Measurements from ENCODE around the gene BACE1-AS.

The BACE1-AS gene

GRCh38 chr11:117273550-117274289 is 17.4 kb upstream of the BACE1-AS start:
- Histone ChIP-seq H3K27me3 (ENCODE audit: insufficient read depth, low read length) (no peaks in the 10 kb centered on the region), H3K36me3 (ENCODE audit: insufficient read depth, low read length) (peaks cover 22% of the 10 kb centered on the region), H3K4me3 (ENCODE audit: low read length) (no peak overlapping the region), H3K9me3 (ENCODE audit: low read length) (peaks cover 7% of the 10 kb centered on the region), H3K4me1 (ENCODE audit: insufficient read depth, low read length) (no peaks in the 10 kb centered on the region), H2AFZ (ENCODE audit: low read depth, low read length) (no peak overlapping the region)

DNA sequence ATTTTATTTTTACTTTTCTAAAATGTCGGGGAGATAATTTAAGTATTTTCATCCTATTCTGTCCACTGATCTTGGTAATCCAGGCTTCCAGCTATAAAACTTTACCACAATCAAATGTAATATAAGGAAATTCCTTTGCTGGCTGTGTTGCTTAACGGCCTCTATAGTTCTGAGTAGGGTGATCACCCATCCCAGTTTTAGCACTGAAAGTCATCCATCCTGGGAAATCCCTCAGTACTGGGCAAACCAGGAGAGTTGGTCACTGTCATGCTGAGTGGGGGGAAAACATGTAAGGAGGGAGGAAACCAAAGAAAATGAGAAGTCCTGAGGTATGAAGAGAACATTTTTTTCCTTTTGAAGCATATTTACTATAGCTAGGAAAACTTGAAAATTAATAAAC is 12.8 kb upstream of the BACE1-AS start:
- Histone ChIP-seq H3K36me3 (ENCODE audit: insufficient read depth, low read length) (peaks cover 43% of the 10 kb centered on the region), H3K27me3 (ENCODE audit: insufficient read depth, low read length) (no peaks in the 10 kb centered on the region), H2AFZ (ENCODE audit: low read depth, low read length) (no peak overlapping the region), H3K9me3 (ENCODE audit: low read length) (no peaks in the 10 kb centered on the region), H3K4me3 (ENCODE audit: low read length) (no peak overlapping the region), H3K4me1 (ENCODE audit: insufficient read depth, low read length) (no peaks in the 10 kb centered on the region)

DNA sequence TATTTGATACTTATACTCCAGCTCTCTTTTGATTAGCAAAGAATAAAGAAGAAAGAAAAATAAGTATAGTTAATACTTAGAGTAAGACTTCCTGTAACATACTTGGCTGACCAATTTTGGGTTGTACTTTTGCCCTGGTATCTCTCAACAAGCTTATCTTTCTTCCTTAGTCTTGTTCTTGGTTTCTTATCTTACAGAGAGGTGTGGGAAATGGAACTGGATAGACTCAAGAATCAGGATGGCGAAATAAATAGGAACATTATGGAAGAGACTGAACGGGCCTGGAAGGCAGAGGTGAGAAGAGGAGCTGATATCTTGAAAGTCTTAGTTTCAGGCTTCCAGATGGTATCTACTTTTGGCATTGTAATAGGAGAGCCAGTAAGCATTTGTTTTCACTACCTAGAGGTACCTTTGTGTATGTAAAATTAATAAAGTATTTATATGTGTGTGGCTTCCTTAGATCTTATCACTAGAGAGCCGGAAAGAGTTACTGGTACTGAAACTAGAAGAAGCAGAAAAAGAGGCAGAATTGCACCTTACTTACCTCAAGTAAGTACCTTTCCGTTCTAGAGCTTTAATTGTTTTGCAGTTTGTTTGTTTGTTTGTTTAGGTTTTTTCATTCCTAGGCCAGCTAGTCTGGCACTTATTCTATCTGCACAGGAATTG is 11.3 kb upstream of the BACE1-AS start:
- Histone ChIP-seq H3K9me3 (ENCODE audit: low read length) (no peaks in the 10 kb centered on the region), H3K36me3 (ENCODE audit: insufficient read depth, low read length) (peaks cover 52% of the 10 kb centered on the region), H3K4me1 (ENCODE audit: insufficient read depth, low read length) (no peaks in the 10 kb centered on the region), H3K27me3 (ENCODE audit: insufficient read depth, low read length) (no peaks in the 10 kb centered on the region), H2AFZ (ENCODE audit: low read depth, low read length) (no peak overlapping the region), H3K4me3 (ENCODE audit: low read length) (no peak overlapping the region)

- Histone ChIP-seq H2AFZ (ENCODE audit: low read depth, low read length) (no peak overlapping the region), H3K36me3 (ENCODE audit: insufficient read depth, low read length) (peaks cover 62% of the 10 kb centered on the region)
Observed at GRCh38 chr11:117281159-117281558, 10.0 kb upstream of the BACE1-AS start.

DNA sequence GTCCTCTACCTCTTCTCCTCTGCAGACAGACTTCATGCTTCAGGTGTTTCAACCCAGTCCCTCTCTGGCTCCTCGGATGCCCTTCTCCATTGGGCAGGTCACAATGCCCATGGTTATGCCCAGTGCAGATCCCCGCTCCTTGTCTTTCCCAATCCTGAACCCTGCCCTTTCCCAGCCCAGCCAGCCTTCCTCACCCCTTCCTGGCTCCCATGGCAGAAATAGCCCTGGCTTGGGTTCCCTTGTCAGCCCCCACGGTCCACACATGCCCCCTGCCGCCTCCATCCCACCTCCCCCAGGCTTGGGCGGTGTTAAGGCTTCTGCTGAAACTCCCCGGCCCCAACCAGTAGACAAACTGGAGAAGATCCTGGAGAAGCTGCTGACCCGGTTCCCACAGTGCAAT is 9.3 kb upstream of the BACE1-AS start:
- Histone ChIP-seq H3K27me3 (ENCODE audit: insufficient read depth, low read length) (no peaks in the 10 kb centered on the region), H3K36me3 (ENCODE audit: insufficient read depth, low read length) (peaks cover 68% of the 10 kb centered on the region), H3K4me1 (ENCODE audit: insufficient read depth, low read length) (no peaks in the 10 kb centered on the region), H2AFZ (ENCODE audit: low read depth, low read length) (no peak overlapping the region), H3K9me3 (ENCODE audit: low read length) (no peaks in the 10 kb centered on the region), H3K4me3 (ENCODE audit: low read length) (no peak overlapping the region)

More at GRCh38 chr11:117281159-117281558, 10.0 kb upstream of the BACE1-AS start:
- no peaks in the 10 kb centered on the region for H3K4me1 ChIP-seq (ENCODE audit: insufficient read depth, low read length)
- H3K4me3 ChIP-seq (ENCODE audit: low read length), result no peak overlapping the region
- no peaks in the 10 kb centered on the region for H3K9me3 ChIP-seq (ENCODE audit: low read length)
- H3K27me3 ChIP-seq (ENCODE audit: insufficient read depth, low read length), result no peaks in the 10 kb centered on the region

DNA sequence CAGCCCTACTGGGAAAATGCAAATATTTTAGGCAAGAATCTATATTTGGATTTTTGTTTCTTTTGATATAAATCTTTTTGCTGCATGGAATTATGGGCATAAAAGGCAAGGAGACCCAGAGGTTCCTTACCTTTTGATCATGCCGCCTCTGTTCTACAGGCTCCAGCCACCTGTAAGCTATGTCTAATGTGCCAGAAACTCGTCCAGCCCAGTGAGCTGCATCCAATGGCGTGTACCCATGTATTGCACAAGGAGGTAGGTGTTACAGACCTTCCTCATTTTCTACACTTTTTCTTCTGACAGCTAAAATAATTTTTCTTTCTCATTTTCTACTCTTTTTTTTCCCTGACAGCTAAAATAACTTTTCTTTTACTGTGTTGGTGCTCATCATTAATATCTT is 8.2 kb upstream of the BACE1-AS start:
- Histone ChIP-seq H3K36me3 (ENCODE audit: insufficient read depth, low read length) (peaks cover 77% of the 10 kb centered on the region), H3K27me3 (ENCODE audit: insufficient read depth, low read length) (no peaks in the 10 kb centered on the region), H3K4me3 (ENCODE audit: low read length) (no peak overlapping the region), H3K4me1 (ENCODE audit: insufficient read depth, low read length) (no peaks in the 10 kb centered on the region), H3K9me3 (ENCODE audit: low read length) (no peaks in the 10 kb centered on the region), H2AFZ (ENCODE audit: low read depth, low read length) (no peak overlapping the region)

GRCh38 chr11:117284053-117284452 is 7.1 kb upstream of the BACE1-AS start:
- Histone ChIP-seq H3K4me3 (ENCODE audit: low read length) (no peak overlapping the region), H3K27me3 (ENCODE audit: insufficient read depth, low read length) (no peaks in the 10 kb centered on the region), H2AFZ (ENCODE audit: low read depth, low read length) (no peak overlapping the region), H3K4me1 (ENCODE audit: insufficient read depth, low read length) (no peaks in the 10 kb centered on the region), H3K9me3 (ENCODE audit: low read length) (no peaks in the 10 kb centered on the region), H3K36me3 (ENCODE audit: insufficient read depth, low read length) (peaks cover 88% of the 10 kb centered on the region)

- Histone ChIP-seq H3K36me3 (ENCODE audit: insufficient read depth, low read length) (peaks cover 92% of the 10 kb centered on the region), H3K4me3 (ENCODE audit: low read length) (no peak overlapping the region)
Observed at GRCh38 chr11:117286588-117286987, 4.6 kb upstream of the BACE1-AS start.

DNA sequence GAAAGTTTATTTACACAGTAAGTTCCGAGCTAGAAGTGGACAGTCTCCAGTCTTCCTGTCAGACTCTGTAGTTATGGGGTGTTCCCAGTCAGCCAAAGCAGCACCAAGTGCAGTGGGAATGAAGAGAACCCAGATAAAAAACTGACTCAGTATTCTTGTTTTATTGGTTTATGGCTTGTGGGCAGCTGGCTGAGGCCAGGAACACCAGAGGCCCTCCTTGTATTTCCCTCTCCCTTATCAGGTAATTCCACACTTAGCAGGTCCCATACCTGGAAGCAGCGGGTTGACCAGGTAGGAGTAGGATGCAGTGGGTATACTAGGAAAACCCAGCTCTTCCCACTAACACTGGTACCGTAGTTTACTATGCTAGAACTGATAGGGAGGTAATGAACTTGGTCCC is 3.5 kb upstream of the BACE1-AS start:
- no peak overlapping the region for H2AFZ ChIP-seq (ENCODE audit: low read depth, low read length)
- no peaks in the 10 kb centered on the region for H3K9me3 ChIP-seq (ENCODE audit: low read length)
- H3K36me3 ChIP-seq (ENCODE audit: insufficient read depth, low read length), result peaks cover 88% of the 10 kb centered on the region
- H3K4me1 ChIP-seq (ENCODE audit: insufficient read depth, low read length), result no peaks in the 10 kb centered on the region
- no peaks in the 10 kb centered on the region for H3K27me3 ChIP-seq (ENCODE audit: insufficient read depth, low read length)
- no peak overlapping the region for H3K4me3 ChIP-seq (ENCODE audit: low read length)

More at GRCh38 chr11:117286588-117286987, 4.6 kb upstream of the BACE1-AS start:
- Histone ChIP-seq H2AFZ (ENCODE audit: low read depth, low read length) (no peak overlapping the region), H3K27me3 (ENCODE audit: insufficient read depth, low read length) (no peaks in the 10 kb centered on the region), H3K9me3 (ENCODE audit: low read length) (no peaks in the 10 kb centered on the region), H3K4me1 (ENCODE audit: insufficient read depth, low read length) (no peaks in the 10 kb centered on the region)

- peaks cover 80% of the 10 kb centered on the region for H3K36me3 ChIP-seq (ENCODE audit: insufficient read depth, low read length)
- H3K4me1 ChIP-seq (ENCODE audit: insufficient read depth, low read length), result no peaks in the 10 kb centered on the region
- no peak overlapping the region for H3K4me3 ChIP-seq (ENCODE audit: low read length)
- no peaks in the 10 kb centered on the region for H3K9me3 ChIP-seq (ENCODE audit: low read length)
- H3K27me3 ChIP-seq (ENCODE audit: insufficient read depth, low read length), result no peaks in the 10 kb centered on the region
- no peak overlapping the region for H2AFZ ChIP-seq (ENCODE audit: low read depth, low read length)
Observed at GRCh38 chr11:117289795-117290194, 1.4 kb upstream of the BACE1-AS start.

DNA sequence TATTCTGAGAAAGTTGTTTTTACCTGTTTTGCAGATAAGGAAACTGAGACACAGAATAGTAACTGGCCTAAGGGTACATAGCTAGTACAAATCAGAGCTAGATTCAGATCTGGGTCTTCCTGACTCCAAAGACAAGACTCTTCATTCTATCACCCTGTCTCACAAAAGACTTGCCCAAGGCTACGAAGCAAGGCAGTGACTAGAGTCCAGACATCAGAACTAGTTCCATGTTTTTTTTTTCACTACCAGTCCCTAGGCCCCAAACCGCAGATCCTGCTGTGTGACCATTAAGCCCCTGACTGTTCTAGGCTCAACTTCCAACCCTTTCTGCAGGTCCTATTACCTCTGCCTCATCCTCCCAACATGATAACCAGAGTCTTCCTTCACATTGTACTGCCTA is 1.5 kb downstream of the BACE1-AS start:
- peaks cover 68% of the 10 kb centered on the region for H3K36me3 ChIP-seq (ENCODE audit: insufficient read depth, low read length)
- no peaks in the 10 kb centered on the region for H3K4me1 ChIP-seq (ENCODE audit: insufficient read depth, low read length)
- H2AFZ ChIP-seq (ENCODE audit: low read depth, low read length), result no peak overlapping the region
- H3K9me3 ChIP-seq (ENCODE audit: low read length), result no peaks in the 10 kb centered on the region
- H3K4me3 ChIP-seq (ENCODE audit: low read length), result no peak overlapping the region
- H3K27me3 ChIP-seq (ENCODE audit: insufficient read depth, low read length), result no peaks in the 10 kb centered on the region

DNA sequence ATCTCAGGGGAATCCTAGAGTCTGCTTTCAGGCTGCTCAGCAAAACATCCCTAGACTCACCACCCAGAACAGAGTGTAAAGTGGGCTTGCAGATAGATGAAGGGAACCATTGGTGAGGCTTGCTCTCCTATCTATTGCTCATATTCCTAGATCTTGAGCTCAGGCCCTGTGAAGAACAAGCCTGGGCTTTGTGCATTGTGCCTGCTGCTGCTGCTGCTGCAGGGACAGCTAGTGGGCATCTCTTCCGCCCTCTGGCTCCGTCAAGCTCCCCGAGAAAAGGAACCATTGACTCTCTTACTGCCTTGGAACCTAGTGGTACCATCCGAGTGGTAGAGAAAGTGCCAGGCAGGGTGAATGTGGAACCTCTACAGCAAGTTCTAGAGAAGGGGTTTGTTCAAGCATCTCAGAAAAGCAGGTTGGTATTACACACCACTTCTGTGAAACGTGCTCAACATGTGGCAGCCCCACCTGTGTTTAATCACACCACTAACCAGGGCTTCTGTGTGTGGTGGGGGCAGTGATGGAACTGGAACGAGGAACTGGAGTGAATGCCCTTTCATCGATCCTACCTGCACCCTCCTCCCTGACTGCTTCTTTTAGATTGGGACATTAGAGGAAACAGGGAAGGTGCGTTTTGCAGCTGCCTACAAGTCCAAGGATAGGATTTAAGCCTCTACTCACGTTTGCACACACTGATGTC is 4.4 kb downstream of the BACE1-AS start:
- Histone ChIP-seq H3K27me3 (ENCODE audit: insufficient read depth, low read length) (no peaks in the 10 kb centered on the region), H3K4me1 (ENCODE audit: insufficient read depth, low read length) (peaks cover 16% of the 10 kb centered on the region), H3K36me3 (ENCODE audit: insufficient read depth, low read length) (peaks cover 38% of the 10 kb centered on the region), H3K9me3 (ENCODE audit: low read length) (no peaks in the 10 kb centered on the region), H3K4me3 (ENCODE audit: low read length) (no peak overlapping the region), H2AFZ (ENCODE audit: low read depth, low read length) (no peak overlapping the region)

- Histone ChIP-seq H3K9me3 (ENCODE audit: low read length) (no peaks in the 10 kb centered on the region), H3K27me3 (ENCODE audit: insufficient read depth, low read length) (no peaks in the 10 kb centered on the region), H3K4me3 (ENCODE audit: low read length) (no peak overlapping the region), H2AFZ (ENCODE audit: low read depth, low read length) (no peak overlapping the region), H3K4me1 (ENCODE audit: insufficient read depth, low read length) (peaks cover 19% of the 10 kb centered on the region), H3K36me3 (ENCODE audit: insufficient read depth, low read length) (peaks cover 28% of the 10 kb centered on the region)
Observed at GRCh38 chr11:117296881-117297280, 5.7 kb downstream of the BACE1-AS start.

Measured in neuron (in vitro differentiated cells).